Activated T-helper 1 cell treated with anti-CD3 and anti-CD28 coated beads, Interleukin-12 subunit alpha, Interleukin-12 subunit beta, Interleukin-2, Interleukin-4 antibody, amounts not matched to agents 30 ng/mL and 10 ng/mL and 1 ng/mL, durations not matched to agents 14 hours and 24 hours and 36 hours (primary cell): ENCODE results near the gene FBXO27. TPM values are rescaled to one million over a fixed set of nuclear protein-coding genes. Genes with fewer than 3 reads are reported as not detected.
"Not testable (repeated sequence)": the region's sequence is repeated elsewhere in the genome, so short reads cannot be mapped to it uniquely, and the experiment has no call there.

Experiments
- DNase-seq: peaks from one replicate; pipeline ENCODE4 v3.0.0; 2021; ENCODE audit warnings: low spot score
- H3K27ac Mint-ChIP-seq: one replicate; pipeline ENCODE4 v1.8.0; 2021; ENCODE audit warnings: mild to moderate bottlenecking, mixed read lengths
- H3K27me3 Mint-ChIP-seq: one replicate; pipeline ENCODE4 v1.8.0; 2022; ENCODE audit warnings: mild to moderate bottlenecking, moderate library complexity, mixed read lengths; ENCODE audit not compliant: insufficient read depth
- H3K36me3 Mint-ChIP-seq: one replicate; pipeline ENCODE4 v1.8.0; 2021; ENCODE audit warnings: low read depth, mixed read lengths
- H3K4me1 Mint-ChIP-seq: one replicate; pipeline ENCODE4 v1.8.0; 2021; ENCODE audit warnings: low read depth, mixed read lengths
- H3K4me3 Mint-ChIP-seq: one replicate; pipeline ENCODE4 v1.8.0; 2021; ENCODE audit warnings: mild to moderate bottlenecking, moderate library complexity, mixed read lengths
- H3K9me3 Mint-ChIP-seq: one replicate; pipeline ENCODE4 v1.8.0; 2021; ENCODE audit warnings: mixed read lengths
- intact Hi-C: fragments of 100-400 bp; cut with micrococcal nuclease; formaldehyde crosslinking; loops from one replicate; pipeline ENCODE4 v1.15.1; 2024
- total RNA-seq: library from RNA; stranded (reverse); gene quantifications from 2 replicates; pipeline ENCODE4 v1.2.3, GENCODE V29; 2022

FBXO27 gene
- total RNA-seq, 1 donor from 2014 or later = 0.54 TPM

DNA sequence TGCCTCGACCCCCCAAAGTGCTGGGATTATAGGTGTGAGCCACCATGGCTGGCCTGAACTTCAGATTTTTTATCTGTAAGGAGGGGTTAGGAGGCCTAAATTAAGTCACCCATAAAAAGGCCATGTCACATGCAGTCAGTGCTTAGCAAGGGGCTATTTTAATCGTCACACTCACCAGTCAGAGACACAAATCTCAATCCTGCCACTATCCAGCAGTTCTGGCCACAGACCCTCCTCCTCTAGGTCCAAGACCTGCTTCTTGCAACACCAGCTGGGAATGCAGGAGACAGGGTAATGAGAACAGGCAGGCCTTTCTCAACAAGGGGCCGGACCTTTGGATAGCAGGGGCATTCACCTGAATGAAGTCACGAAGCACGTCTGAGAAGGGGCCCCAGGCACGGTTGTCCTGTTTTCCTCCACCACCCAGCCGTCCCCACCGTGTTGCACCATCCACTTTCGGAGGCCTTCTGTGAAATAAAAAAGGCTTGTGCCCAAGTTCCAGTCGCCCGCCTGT lies 1.4 kb downstream of the FBXO27 start:
- intact Hi-C loops = no loop called here
- Mint-ChIP-seq H3K27me3 (peaks cover 31% of the 10 kb centered on the region), H3K4me1 (no peaks in the 10 kb centered on the region), H3K9me3 (peaks cover 3% of the 10 kb centered on the region), H3K4me3 (peak overlapping the region; percentile 47), H3K36me3 (peaks cover 2% of the 10 kb centered on the region), H3K27ac (no peak overlapping the region)
- DNase-seq = no peak

DNA sequence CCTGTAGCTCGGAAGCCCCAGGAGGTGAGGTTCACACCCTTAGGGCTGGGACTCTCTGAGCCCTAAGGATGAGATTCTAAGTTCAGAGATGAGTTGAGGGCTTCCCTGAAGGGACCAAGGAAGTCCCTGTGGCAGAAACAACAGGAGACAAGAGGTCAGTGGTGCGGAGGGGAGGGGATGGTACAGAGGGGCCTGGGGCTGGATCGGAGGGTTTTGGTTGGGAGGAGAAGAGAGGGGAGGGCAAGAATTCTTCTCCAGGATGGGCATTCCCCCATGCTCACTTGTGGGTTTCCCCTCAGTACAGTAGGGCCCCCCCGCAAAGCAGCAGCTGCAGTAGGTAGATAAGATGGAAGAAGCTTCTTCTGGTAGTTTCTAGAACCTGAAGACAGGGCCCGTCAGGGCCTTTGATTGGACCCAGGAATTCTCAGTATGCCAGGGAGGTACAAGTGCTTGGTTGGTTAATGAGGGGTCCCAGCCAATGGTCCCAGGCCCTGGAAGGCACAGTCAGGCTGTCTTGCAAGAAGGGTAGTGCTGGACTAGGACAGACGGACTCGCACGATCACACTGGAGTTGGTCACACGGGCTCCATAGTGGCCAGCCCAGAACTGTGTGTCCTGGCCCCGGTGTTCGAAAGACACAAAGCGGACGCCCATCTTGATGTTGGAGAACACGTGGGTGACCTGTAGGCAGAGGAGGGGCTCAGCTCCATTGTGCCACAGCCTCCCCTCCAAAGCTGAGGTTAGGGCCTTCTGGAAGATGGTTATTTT lies 7.3 kb downstream of the FBXO27 start:
- DNase-seq = no peak
- peaks cover 2% of the 10 kb centered on the region for H3K36me3 Mint-ChIP-seq
- no peak overlapping the region for H3K27ac Mint-ChIP-seq
- H3K9me3 Mint-ChIP-seq = peaks cover 3% of the 10 kb centered on the region
- no peak overlapping the region for H3K4me3 Mint-ChIP-seq
- no peaks in the 10 kb centered on the region for H3K4me1 Mint-ChIP-seq
- peaks cover 4% of the 10 kb centered on the region for H3K27me3 Mint-ChIP-seq
- intact Hi-C loops = no loop called here

DNA sequence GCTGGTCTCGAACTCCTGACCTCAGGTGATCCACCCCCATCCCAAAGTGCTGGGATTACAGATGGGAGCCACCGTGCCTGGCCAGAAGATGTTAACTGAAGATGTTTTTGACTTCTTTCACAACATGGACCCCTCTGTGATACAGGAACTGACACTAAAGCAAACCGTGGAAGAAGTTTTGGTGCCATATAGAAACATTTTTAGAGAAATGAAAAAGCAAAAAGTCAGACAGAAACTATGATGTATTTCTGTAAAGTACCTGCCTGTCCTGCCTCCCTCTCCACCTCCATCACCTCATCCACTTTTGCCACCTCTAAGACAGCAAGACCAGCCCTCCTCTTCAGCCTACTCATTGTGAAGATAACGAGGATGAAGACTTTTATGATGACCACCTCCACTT lies 11.3 kb downstream of the FBXO27 start:
- intact Hi-C loops = no loop called here
- H3K4me1 Mint-ChIP-seq = no peaks in the 10 kb centered on the region
- no peaks in the 10 kb centered on the region for H3K36me3 Mint-ChIP-seq
- no peak for DNase-seq
- no peaks in the 10 kb centered on the region for H3K9me3 Mint-ChIP-seq
- H3K27ac Mint-ChIP-seq = no peak overlapping the region
- H3K27me3 Mint-ChIP-seq = peaks cover 7% of the 10 kb centered on the region
- no peak overlapping the region for H3K4me3 Mint-ChIP-seq

DNA sequence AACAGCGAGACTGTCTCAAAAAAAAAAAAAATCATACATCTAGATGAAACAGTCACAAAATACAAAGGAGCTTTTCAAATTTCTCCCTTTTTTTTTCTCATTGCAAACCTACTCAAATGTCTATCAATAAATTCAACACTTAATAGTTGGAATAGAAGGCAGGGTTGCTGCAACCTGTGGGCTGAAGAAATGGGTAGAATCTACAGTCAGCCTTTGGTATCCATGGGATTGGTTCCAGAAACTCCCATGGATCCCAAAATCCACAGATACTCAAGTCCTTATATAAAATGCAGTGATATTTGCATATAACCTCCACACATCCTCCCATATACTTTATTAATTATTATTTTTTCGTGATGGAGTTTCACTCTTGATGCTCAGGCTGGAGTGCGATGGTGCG lies 14.7 kb downstream of the FBXO27 start:
- H3K4me1 Mint-ChIP-seq = no peaks in the 10 kb centered on the region
- no peaks in the 10 kb centered on the region for H3K36me3 Mint-ChIP-seq
- H3K9me3 Mint-ChIP-seq = no peaks in the 10 kb centered on the region
- H3K27me3 Mint-ChIP-seq = peaks cover 9% of the 10 kb centered on the region
- no peak overlapping the region for H3K27ac Mint-ChIP-seq
- no peak for DNase-seq
- H3K4me3 Mint-ChIP-seq = no peak overlapping the region
- intact Hi-C loops = no loop called here

DNA sequence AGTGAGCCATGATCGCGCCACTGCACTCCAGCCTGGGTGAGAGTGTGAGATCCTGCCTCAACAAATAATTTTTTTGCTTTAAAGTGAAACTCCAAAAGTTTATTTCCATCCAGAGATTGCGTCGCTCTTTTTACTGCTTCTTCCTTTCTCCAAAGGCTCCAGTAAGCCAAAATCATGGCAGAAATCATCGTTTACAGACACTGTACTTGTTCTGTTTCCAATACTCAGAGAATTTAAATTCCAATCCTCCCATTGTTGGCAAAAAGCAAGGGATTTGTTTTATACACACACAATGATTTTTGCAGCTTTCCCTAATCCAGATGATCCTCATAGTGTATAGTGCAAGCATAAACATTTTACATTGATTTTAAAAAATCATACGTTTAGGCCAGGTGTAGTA lies 15.3 kb downstream of the FBXO27 start:
- Mint-ChIP-seq H3K4me3 (no peak overlapping the region), H3K27me3 (peaks cover 9% of the 10 kb centered on the region), H3K4me1 (no peaks in the 10 kb centered on the region), H3K9me3 (no peaks in the 10 kb centered on the region), H3K36me3 (no peaks in the 10 kb centered on the region), H3K27ac (no peak overlapping the region)
- DNase-seq = no peak
- intact Hi-C loops = no loop called here

DNA sequence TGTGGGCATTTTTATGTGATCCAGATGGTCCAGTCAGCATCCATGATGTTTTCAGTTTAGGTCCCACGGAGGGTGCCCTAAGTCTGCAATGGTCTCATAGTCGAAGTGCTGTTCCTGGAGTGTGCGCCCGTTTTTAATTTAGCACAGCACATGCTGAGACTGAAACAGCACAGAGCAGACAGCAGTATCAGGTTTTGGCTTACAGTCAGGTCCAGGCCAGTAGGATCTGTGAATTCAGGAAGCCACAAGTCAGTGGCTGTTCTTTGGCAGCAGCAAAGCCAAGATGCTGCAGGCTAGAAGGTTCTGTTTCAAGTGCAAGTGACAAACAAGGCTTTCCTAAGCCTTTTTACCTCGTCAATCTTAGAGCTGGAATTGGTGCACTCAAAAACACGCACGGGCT lies 18.3 kb downstream of the FBXO27 start:
- peaks cover 13% of the 10 kb centered on the region for H3K27me3 Mint-ChIP-seq
- no peak for DNase-seq
- no peak overlapping the region for H3K27ac Mint-ChIP-seq
- no peaks in the 10 kb centered on the region for H3K9me3 Mint-ChIP-seq
- no peaks in the 10 kb centered on the region for H3K4me1 Mint-ChIP-seq
- intact Hi-C loops = no loop called here
- H3K36me3 Mint-ChIP-seq = no peaks in the 10 kb centered on the region
- no peak overlapping the region for H3K4me3 Mint-ChIP-seq

DNA sequence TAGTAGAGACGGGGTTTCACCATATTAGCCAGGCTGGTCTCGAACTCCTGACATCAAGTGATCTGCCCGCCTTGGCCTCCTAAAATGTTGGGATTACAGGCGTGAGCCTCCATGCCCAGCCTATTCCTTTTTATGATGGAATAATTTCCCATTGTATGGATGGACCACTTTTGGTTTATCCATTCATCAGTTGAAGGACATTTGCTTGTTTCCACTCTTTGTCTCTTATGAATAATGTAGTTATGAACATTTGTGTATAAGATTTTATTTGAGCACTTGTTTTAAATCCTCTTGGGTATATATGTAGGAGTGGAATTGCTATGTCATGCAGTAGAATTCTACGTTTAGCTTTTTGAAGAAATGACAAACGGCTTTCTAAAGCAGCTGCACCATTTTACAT lies 23.3 kb downstream of the FBXO27 start:
- Mint-ChIP-seq H3K27me3 (peaks cover 8% of the 10 kb centered on the region), H3K27ac (no peak overlapping the region), H3K36me3 (no peaks in the 10 kb centered on the region), H3K9me3 (no peaks in the 10 kb centered on the region), H3K4me1 (no peaks in the 10 kb centered on the region), H3K4me3 (no peak overlapping the region)
- no peak for DNase-seq
- intact Hi-C loops = no loop called here

DNA sequence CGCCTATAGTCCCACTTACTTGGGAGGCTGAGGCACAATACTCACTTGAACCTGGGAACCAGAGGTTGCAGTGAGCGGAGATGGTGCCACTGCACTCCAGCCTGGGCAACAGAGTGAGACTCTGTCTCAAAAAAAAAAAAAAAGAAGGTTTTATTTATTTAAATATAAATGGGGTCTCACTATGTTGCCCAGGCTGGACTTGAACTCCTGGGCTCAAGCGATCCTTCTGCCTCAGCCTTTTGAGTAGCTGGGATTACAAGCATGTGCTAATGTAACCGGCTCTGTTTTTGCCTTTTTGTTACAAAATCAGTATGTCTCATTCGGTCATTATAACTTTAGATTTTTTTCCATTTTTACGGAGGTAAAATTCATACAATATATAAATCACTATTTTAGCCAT lies 24.2 kb downstream of the FBXO27 start:
- intact Hi-C loops = no loop called here
- Mint-ChIP-seq H3K27me3 (peaks cover 8% of the 10 kb centered on the region), H3K4me1 (no peaks in the 10 kb centered on the region), H3K36me3 (no peaks in the 10 kb centered on the region), H3K9me3 (no peaks in the 10 kb centered on the region), H3K27ac (no peak overlapping the region), H3K4me3 (no peak overlapping the region)
- DNase-seq = no peak

DNA sequence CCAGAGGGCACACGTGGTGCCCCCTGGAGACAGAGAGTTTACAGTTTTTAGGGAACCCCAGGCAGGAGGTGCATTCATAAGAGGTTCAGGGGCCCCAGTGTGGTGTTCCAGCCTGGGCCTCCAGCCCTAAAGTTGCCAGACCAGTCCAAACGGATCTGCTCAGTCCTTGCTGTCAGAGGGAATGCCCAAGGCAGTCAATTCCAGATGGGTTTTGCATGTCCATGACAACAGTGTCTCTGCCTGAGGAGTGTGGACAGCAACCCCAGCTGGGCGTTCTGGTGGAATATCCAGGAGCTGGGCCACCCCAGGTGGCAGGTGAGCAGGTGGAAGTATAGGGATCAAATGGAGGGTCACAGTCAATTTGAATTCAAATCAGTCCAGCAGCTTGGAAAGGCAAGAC lies 25.3 kb downstream of the FBXO27 start:
- Mint-ChIP-seq H3K27ac (no peak overlapping the region), H3K4me3 (no peak overlapping the region), H3K4me1 (no peaks in the 10 kb centered on the region), H3K36me3 (no peaks in the 10 kb centered on the region), H3K27me3 (peaks cover 8% of the 10 kb centered on the region), H3K9me3 (no peaks in the 10 kb centered on the region)
- DNase-seq = no peak
- intact Hi-C loops = no loop called here

DNA sequence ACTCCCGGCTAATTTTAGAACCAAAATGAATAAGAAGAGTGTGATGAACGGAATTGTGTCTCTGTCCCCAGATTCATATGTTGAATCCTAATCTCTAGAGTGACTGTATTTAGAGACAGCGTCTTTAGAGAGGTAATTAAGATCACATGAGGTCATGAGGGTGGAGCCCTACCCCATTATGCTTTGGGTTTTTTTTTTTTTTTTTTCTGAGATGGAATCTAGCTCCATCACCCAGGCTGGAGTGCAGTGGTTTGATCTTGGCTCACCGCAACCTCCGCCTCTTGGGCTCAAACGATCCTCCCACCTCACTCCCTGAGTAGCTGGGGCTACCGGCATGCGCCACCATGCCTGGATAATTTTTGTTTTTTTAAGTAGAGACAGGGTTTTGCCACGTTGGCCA lies 27.9 kb downstream of the FBXO27 start:
- DNase-seq = no peak
- Mint-ChIP-seq H3K4me3 (no peak overlapping the region), H3K27me3 (peaks cover 5% of the 10 kb centered on the region), H3K36me3 (no peaks in the 10 kb centered on the region), H3K27ac (no peak overlapping the region), H3K9me3 (no peaks in the 10 kb centered on the region), H3K4me1 (no peaks in the 10 kb centered on the region)
- intact Hi-C loops = no loop called here

DNA sequence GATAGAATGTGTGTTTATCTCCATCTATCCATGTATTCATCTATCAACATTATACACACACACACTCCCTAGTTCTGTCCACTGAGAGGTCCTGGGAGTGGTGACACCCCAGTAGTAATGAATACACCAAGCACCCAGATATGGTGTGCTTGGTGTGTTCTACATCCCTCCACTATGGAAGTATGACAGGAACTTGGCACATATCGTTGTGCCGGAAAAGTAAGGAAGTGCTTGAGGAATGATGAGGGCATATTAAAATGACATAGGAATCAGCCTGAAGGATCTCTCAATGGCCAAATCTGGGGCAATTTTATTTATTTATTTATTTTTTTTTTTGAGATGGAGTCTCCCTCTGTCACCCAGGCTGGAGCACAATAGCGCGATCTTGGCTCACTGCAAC lies 28.6 kb downstream of the FBXO27 start:
- no peaks in the 10 kb centered on the region for H3K36me3 Mint-ChIP-seq
- H3K27me3 Mint-ChIP-seq = peaks cover 4% of the 10 kb centered on the region
- H3K4me3 Mint-ChIP-seq = no peak overlapping the region
- H3K9me3 Mint-ChIP-seq = no peaks in the 10 kb centered on the region
- intact Hi-C loops = no loop called here
- H3K4me1 Mint-ChIP-seq = no peaks in the 10 kb centered on the region
- no peak overlapping the region for H3K27ac Mint-ChIP-seq
- DNase-seq = no peak

DNA sequence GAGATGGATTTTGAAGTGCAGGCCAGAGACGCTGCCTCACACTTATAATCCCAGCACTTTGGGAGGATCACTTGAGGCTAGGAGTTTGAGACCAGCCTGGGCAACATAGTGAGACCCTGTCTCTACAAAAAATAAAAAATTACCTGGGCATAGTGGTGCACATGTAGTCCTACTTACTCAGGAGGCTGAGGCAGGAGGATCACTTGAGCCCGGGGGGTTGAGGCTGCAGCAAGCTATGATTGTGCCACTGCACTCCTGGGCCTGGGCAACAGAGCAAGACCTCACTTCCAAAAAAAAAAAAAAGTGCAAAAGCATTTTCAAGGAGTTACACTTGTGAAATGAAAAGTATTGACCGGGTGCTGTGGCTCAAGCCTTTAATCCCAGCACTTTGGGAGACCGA lies 29.2 kb downstream of the FBXO27 start:
- Mint-ChIP-seq H3K4me1 (no peaks in the 10 kb centered on the region), H3K4me3 (no peak overlapping the region), H3K9me3 (no peaks in the 10 kb centered on the region), H3K27ac (no peak overlapping the region), H3K27me3 (no peaks in the 10 kb centered on the region), H3K36me3 (no peaks in the 10 kb centered on the region)
- DNase-seq = no peak
- intact Hi-C loops = no loop called here

DNA sequence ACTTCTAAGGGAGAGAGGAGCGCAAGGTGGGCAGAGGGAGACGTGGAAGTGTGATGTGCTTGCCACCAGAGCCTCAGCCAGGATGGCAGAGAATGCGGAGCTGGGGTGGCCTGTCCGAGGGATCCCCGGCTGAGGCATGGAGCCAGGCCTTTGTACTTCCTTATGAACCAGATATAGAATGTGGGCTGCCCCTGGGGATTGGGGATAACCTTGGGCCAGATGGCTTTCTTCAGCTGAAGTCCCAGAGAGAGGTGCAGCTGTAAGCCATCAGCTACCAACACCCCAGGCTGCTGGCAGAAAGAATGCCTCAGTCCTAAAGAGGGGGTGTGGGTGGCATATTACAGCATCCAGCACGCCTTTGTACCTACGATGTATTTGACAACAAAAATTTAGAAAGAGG lies 31.3 kb downstream of the FBXO27 start:
- DNase-seq = no peak
- no peaks in the 10 kb centered on the region for H3K27me3 Mint-ChIP-seq
- no peak overlapping the region for H3K4me3 Mint-ChIP-seq
- H3K9me3 Mint-ChIP-seq = no peaks in the 10 kb centered on the region
- no peaks in the 10 kb centered on the region for H3K4me1 Mint-ChIP-seq
- H3K36me3 Mint-ChIP-seq = no peaks in the 10 kb centered on the region
- H3K27ac Mint-ChIP-seq = no peak overlapping the region
- intact Hi-C loops = no loop called here

DNA sequence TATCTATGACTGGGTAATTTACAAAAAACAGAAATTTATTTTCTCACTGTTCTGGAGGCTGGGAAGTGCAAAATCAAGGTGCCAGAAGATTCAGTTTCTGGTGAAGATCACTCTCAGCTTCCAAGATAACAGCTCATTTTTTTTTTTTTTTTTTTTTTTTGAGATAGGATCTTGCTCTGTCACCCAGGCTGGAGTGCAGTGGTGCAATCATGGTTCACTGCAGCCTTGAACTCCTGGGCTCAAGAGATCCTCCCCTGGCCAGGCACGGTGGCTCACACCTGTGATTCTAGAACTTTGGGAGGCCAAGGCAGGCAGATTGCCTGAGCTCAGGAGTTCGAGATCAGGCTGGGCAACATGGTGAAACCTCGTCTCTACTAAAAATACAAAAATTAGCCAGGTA lies 34.8 kb downstream of the FBXO27 start:
- DNase-seq, H3K27ac Mint-ChIP-seq, H3K4me1 Mint-ChIP-seq, H3K27me3 Mint-ChIP-seq, H3K36me3 Mint-ChIP-seq, intact Hi-C loops, H3K9me3 Mint-ChIP-seq, H3K4me3 Mint-ChIP-seq: not testable (repeated sequence)
